Nephron progenitor cell (in vitro differentiated cells): Measurements from ENCODE around the gene RNF111.
A peak's percentile ranks its signal among the peaks of the same experiment; 100 is the strongest.

ENCODE experiments used
- DNase-seq: peaks from one replicate; pipeline ENCODE4 v3.0.0; 2021
- H3K27ac Mint-ChIP-seq: 2 replicates; pipeline ENCODE4 v1.8.0; 2021; ENCODE audit warnings: mild to moderate bottlenecking, moderate library complexity, mixed read lengths
- H3K27me3 Mint-ChIP-seq: 2 replicates; pipeline ENCODE4 v1.8.0; 2021; ENCODE audit warnings: mild to moderate bottlenecking, low read depth, mixed read lengths; ENCODE audit not compliant: poor library complexity
- H3K36me3 Mint-ChIP-seq: 2 replicates; pipeline ENCODE4 v1.8.0; 2021; ENCODE audit warnings: low read depth, mixed read lengths
- H3K4me1 Mint-ChIP-seq: 2 replicates; pipeline ENCODE4 v1.8.0; 2021; ENCODE audit warnings: mixed read lengths
- H3K4me3 Mint-ChIP-seq: 2 replicates; pipeline ENCODE4 v1.8.0; 2021; ENCODE audit warnings: mild to moderate bottlenecking, moderate library complexity, mixed read lengths
- H3K9me3 Mint-ChIP-seq: 2 replicates; pipeline ENCODE4 v1.8.0; 2021; ENCODE audit warnings: mild to moderate bottlenecking, moderate library complexity, mixed read lengths
- CTCF ChIP-seq: fragments of 200-600 bp; sonication (generic); IDR thresholded peaks from 2 replicates; pipeline ENCODE4 v1.5.0; 2021; ENCODE audit warnings: antibody characterized with exemption

The RNF111 gene

DNA sequence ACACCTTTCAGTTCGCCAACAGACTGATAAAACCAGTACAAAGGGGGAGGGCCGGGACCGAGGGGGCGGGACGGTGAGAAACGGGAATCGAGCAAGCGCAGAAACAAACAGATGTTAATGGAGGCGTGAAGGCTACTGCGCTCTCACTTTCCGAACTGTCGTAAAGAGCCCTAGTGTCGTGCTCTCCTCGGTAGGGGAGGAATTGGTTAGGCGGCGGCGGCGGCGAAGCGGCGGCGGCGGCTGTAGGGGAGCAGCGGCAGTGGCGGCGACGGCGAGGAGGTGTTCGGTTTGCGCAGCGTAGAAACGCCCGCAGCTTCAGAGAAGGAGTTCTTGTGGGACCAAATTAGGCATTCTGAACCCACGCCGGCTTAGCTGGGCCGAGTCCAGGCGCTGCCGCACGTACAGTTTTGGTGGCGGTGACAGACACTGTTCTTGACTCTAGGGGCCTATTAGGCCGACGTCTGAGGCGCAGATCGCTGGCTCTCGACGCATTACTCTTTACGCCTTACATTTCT is at the start of gene RNF111:
Gene RNF111, plus strand, starts transcription at position 173 of the 515 bp plus-strand sequence. CDS start 43,160 bp downstream, outside the sequence.
- peak; percentile 80 for DNase-seq
- peaks cover 3% of the 10 kb centered on the region for H3K9me3 Mint-ChIP-seq
- H3K36me3 Mint-ChIP-seq: peaks cover 32% of the 10 kb centered on the region
- peak within 1 kb of the TSS; percentile 99 for H3K27ac Mint-ChIP-seq
- peaks cover 41% of the 10 kb centered on the region for H3K4me1 Mint-ChIP-seq
- H3K4me3 Mint-ChIP-seq: peak within 1 kb of the TSS; percentile 97
- H3K27me3 Mint-ChIP-seq: peaks cover 27% of the 10 kb centered on the region
- no peak for TF ChIP-seq CTCF

DNA sequence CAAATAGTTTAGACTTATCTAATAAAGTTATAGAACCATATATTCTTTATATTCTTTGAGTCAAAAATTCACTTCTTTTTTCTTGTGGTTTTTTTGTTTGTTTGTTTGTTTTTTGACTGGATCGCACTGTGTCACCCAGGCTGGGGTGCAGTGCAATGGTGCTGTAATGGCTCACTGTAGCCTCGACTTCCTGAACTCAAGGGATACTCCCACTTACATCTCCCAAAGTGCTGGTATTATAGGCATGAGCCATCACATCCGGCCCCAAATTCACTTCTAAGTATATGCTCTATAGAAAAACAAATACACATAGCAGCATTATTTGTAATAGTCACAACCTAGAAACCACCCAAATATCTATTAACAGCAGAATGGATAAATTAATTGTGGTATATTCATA is 40.3 kb upstream of the RNF111 start:
- no peak for TF ChIP-seq CTCF
- H3K4me1 Mint-ChIP-seq: no peaks in the 10 kb centered on the region
- H3K36me3 Mint-ChIP-seq: no peaks in the 10 kb centered on the region
- H3K4me3 Mint-ChIP-seq: no peak overlapping the region
- no peak for DNase-seq
- H3K9me3 Mint-ChIP-seq: no peaks in the 10 kb centered on the region
- no peak overlapping the region for H3K27ac Mint-ChIP-seq
- peaks cover 10% of the 10 kb centered on the region for H3K27me3 Mint-ChIP-seq

DNA sequence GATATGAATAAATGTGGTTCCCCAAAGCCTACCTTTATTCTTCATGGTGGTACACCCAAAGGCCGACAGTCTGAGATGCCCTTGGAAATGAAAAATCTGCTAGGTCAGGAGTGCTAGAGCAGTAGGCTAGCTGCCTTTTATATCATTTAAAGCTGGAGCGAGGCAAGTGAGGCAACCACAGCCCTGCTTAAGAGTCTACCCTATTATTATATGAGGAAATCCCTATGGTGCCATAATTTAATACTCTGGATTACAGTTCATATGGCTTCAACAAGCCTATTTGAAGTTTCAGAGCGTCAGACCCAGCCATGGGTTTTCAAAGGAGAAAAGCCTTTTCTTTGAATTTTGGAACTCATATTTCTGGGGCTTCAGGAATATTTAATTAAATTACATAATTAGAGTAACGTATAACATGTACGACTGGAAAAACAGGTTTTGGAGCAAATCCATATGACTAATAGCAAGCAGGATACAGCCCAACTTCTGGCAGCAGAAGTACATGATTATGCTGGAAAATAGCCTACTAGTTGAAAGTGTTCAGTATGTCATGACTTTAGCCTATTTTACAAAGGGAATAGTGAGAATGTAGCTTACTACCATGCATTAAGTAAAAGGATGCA is 36.0 kb upstream of the RNF111 start:
- Mint-ChIP-seq H3K36me3 (no peaks in the 10 kb centered on the region), H3K27ac (no peak overlapping the region), H3K9me3 (no peaks in the 10 kb centered on the region), H3K4me1 (no peaks in the 10 kb centered on the region), H3K4me3 (no peak overlapping the region), H3K27me3 (peaks cover 5% of the 10 kb centered on the region)
- no peak for DNase-seq
- TF ChIP-seq CTCF: no peak

GRCh38 chr15:58952751-58953150 is 34.7 kb upstream of the RNF111 start:
- Mint-ChIP-seq H3K27me3 (peaks cover 5% of the 10 kb centered on the region), H3K27ac (no peak overlapping the region), H3K4me3 (no peak overlapping the region), H3K9me3 (no peaks in the 10 kb centered on the region), H3K4me1 (no peaks in the 10 kb centered on the region), H3K36me3 (no peaks in the 10 kb centered on the region)
- no peak for DNase-seq
- no peak for TF ChIP-seq CTCF

- no peak overlapping the region for H3K27ac Mint-ChIP-seq
- H3K9me3 Mint-ChIP-seq: no peaks in the 10 kb centered on the region
- no peak overlapping the region for H3K4me3 Mint-ChIP-seq
- peaks cover 3% of the 10 kb centered on the region for H3K27me3 Mint-ChIP-seq
- no peaks in the 10 kb centered on the region for H3K36me3 Mint-ChIP-seq
- peak; percentile 63 for DNase-seq
- TF ChIP-seq CTCF: peak; percentile 71
- no peaks in the 10 kb centered on the region for H3K4me1 Mint-ChIP-seq
Observed at GRCh38 chr15:58957101-58957973, 30.1 kb upstream of the RNF111 start.
